MM.1S (cell line): ENCODE measurements around the gene FOXN3.

Experiments used
- DNase-seq: peaks from one replicate; pipeline ENCODE4 v3.0.0-alpha.2; 2015
- H2AFZ ChIP-seq: fragments of 300-600 bp; sonication (generic); 2 replicates; pipeline ENCODE4 v1.6.0; 2016; ENCODE audit warnings: antibody characterized with exemption, low read length
- H3F3A ChIP-seq: fragments of 300-600 bp; sonication (generic); 2 replicates; pipeline ENCODE4 v1.6.1; 2016; ENCODE audit warnings: mild to moderate bottlenecking, antibody characterized with exemption, low read length, moderate library complexity, mixed read lengths; ENCODE audit not compliant: insufficient read depth
- H3K27ac ChIP-seq: fragments of 300-600 bp; sonication (generic); 2 replicates; pipeline ENCODE4 v1.5.1; 2016; ENCODE audit warnings: mild to moderate bottlenecking, low read length
- H3K27me3 ChIP-seq: fragments of 300-600 bp; sonication (generic); replicated peaks from 2 replicates; pipeline ENCODE4 v1.6.0; 2016; ENCODE audit warnings: low read length; ENCODE audit not compliant: insufficient read depth
- H3K36me3 ChIP-seq: fragments of 300-600 bp; sonication (generic); replicated peaks from 2 replicates; pipeline ENCODE4 v1.6.1; 2016; ENCODE audit warnings: mild to moderate bottlenecking, low read length, mixed read lengths; ENCODE audit not compliant: insufficient read depth
- H3K4me1 ChIP-seq: fragments of 300-600 bp; sonication (generic); 2 replicates; pipeline ENCODE4 v1.6.1; 2016; ENCODE audit warnings: low read length, mixed read lengths
- H3K4me2 ChIP-seq: fragments of 300-600 bp; sonication (generic); 2 replicates; pipeline ENCODE4 v1.6.0; 2016; ENCODE audit warnings: low read depth, low read length
- H3K4me3 ChIP-seq: fragments of 300-600 bp; sonication (generic); 2 replicates; pipeline ENCODE4 v1.5.1; 2016; ENCODE audit warnings: low read length, mixed read lengths
- H3K79me2 ChIP-seq: fragments of 300-600 bp; sonication (generic); 2 replicates; pipeline ENCODE4 v1.6.1; 2016; ENCODE audit warnings: mixed run types, low read length, mixed read lengths
- H3K9ac ChIP-seq: fragments of 300-600 bp; sonication (generic); 2 replicates; pipeline ENCODE4 v1.6.1; 2016; ENCODE audit warnings: low read length, mixed read lengths
- H3K9me2 ChIP-seq: fragments of 300-600 bp; sonication (generic); replicated peaks from 2 replicates; pipeline ENCODE4 v1.6.1; 2016; ENCODE audit warnings: mild to moderate bottlenecking, low read length, mixed read lengths; ENCODE audit not compliant: insufficient read depth
- H3K9me3 ChIP-seq: fragments of 300-600 bp; sonication (generic); replicated peaks from 2 replicates; pipeline ENCODE4 v1.6.1; 2016; ENCODE audit warnings: mild to moderate bottlenecking, low read length, mixed read lengths; ENCODE audit not compliant: insufficient read depth
- H4K20me1 ChIP-seq: fragments of 300-600 bp; sonication (generic); 2 replicates; pipeline ENCODE4 v1.6.1; 2016; ENCODE audit warnings: mild to moderate bottlenecking, low read length, moderate library complexity, mixed read lengths; ENCODE audit not compliant: insufficient read depth
- EZH2 ChIP-seq: fragments of 300-600 bp; sonication (generic); optimal IDR thresholded peaks from 2 replicates; pipeline ENCODE3; 2017; ENCODE audit warnings: low read depth, mild to moderate bottlenecking, antibody characterized with exemption, low read length, mixed read lengths
- EZH2phosphoT487 ChIP-seq: fragments of 300-600 bp; sonication (generic); IDR thresholded peaks from 2 replicates; pipeline ENCODE4 v1.6.1; 2018; ENCODE audit warnings: antibody characterized with exemption, low read length
- TF ChIP-seq, protein P1 (sequence below): fragments of 300-600 bp; sonication (generic); IDR thresholded peaks from 2 replicates; pipeline ENCODE4 v1.5.1; 2016; ENCODE audit warnings: antibody characterized with exemption, low read length, mixed read lengths

Gene FOXN3

DNA sequence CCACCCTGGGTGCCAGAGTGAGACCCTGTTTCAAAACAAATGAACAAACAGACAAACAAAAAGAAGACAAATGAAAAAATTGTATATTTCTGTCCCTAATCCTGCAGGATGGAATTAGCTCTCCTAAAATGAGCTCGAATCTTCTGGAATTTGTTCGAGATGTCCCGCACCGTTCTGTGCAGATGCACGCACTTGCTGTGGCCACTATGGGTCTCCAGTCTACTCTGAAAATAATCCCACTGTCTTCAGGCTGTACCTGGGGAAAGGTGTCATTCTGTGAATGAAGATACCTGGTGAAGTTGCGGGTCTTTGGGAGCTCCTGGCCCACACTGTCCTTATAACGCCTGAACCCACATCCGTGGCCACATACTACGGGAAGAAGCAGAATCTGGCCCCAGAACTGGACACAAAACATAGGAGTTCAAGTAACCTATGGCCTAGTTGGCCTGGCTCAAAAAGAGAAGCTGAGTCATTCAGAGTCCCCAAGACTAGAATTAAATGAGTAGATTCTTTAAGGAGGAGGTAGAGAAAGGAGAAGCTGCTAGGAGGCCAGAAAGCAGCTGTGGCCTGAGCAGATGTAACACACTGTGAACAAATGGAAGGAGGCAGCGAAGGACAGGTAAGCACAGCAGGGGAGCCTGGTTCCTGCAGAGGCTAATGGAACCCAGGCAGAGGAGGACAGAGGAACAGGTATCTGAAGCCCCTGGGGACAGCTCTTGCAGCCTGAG is 108.6 kb downstream of the FOXN3 start:
- no peak overlapping the region for H3K4me3 ChIP-seq
- no peaks in the 10 kb centered on the region for H3K27me3 ChIP-seq
- H3K79me2 ChIP-seq = peaks cover 55% of the 10 kb centered on the region
- peaks cover 27% of the 10 kb centered on the region for H3F3A ChIP-seq
- DNase-seq = no peak
- no peak overlapping the region for H3K9ac ChIP-seq
- H3K9me2 ChIP-seq = no peaks in the 10 kb centered on the region
- no peaks in the 10 kb centered on the region for H3K36me3 ChIP-seq
- no peak for TF ChIP-seq EZH2
- TF ChIP-seq EZH2phosphoT487 = no peak
- TF ChIP-seq, protein P1, sequence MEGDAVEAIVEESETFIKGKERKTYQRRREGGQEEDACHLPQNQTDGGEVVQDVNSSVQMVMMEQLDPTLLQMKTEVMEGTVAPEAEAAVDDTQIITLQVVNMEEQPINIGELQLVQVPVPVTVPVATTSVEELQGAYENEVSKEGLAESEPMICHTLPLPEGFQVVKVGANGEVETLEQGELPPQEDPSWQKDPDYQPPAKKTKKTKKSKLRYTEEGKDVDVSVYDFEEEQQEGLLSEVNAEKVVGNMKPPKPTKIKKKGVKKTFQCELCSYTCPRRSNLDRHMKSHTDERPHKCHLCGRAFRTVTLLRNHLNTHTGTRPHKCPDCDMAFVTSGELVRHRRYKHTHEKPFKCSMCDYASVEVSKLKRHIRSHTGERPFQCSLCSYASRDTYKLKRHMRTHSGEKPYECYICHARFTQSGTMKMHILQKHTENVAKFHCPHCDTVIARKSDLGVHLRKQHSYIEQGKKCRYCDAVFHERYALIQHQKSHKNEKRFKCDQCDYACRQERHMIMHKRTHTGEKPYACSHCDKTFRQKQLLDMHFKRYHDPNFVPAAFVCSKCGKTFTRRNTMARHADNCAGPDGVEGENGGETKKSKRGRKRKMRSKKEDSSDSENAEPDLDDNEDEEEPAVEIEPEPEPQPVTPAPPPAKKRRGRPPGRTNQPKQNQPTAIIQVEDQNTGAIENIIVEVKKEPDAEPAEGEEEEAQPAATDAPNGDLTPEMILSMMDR = no peak
- no peaks in the 10 kb centered on the region for H4K20me1 ChIP-seq
- H3K9me3 ChIP-seq = no peaks in the 10 kb centered on the region
- H3K4me2 ChIP-seq = no peak overlapping the region
- H2AFZ ChIP-seq = no peak overlapping the region
- H3K27ac ChIP-seq = no peak overlapping the region
- H3K4me1 ChIP-seq = peaks cover 17% of the 10 kb centered on the region; the same call in 1 of the 2 replicates

DNA sequence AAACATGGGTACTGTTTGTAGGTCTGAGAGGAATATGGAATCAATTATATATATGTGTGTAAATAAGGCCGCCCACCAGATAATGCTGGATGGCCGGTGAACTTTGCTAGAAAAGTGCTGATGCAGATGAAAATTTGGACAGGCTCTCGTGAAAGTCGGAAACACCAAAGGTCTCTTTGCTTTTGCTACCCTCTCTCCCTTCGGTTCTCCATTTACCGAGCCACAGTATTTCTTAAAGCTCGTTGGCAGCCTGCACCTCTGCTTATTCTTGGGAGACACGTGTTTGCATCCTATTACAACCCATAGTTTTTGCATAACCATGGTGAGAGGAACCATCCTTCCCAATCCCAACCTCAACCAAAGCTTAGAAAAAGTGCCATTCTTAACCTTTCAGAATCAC is 109.6 kb downstream of the FOXN3 start:
- Histone ChIP-seq H2AFZ (no peak overlapping the region), H3K27ac (no peak overlapping the region), H3K9me3 (no peaks in the 10 kb centered on the region), H3K9ac (no peak overlapping the region), H3K36me3 (no peaks in the 10 kb centered on the region), H3F3A (peaks cover 29% of the 10 kb centered on the region), H4K20me1 (no peaks in the 10 kb centered on the region), H3K4me1 (peaks cover 26% of the 10 kb centered on the region), H3K4me3 (no peak overlapping the region), H3K27me3 (no peaks in the 10 kb centered on the region), H3K4me2 (no peak overlapping the region), H3K79me2 (peaks cover 55% of the 10 kb centered on the region), H3K9me2 (no peaks in the 10 kb centered on the region)
- DNase-seq = no peak
- TF ChIP-seq EZH2 (no peak), EZH2phosphoT487 (no peak)
- TF ChIP-seq, protein P1 = no peak

DNA sequence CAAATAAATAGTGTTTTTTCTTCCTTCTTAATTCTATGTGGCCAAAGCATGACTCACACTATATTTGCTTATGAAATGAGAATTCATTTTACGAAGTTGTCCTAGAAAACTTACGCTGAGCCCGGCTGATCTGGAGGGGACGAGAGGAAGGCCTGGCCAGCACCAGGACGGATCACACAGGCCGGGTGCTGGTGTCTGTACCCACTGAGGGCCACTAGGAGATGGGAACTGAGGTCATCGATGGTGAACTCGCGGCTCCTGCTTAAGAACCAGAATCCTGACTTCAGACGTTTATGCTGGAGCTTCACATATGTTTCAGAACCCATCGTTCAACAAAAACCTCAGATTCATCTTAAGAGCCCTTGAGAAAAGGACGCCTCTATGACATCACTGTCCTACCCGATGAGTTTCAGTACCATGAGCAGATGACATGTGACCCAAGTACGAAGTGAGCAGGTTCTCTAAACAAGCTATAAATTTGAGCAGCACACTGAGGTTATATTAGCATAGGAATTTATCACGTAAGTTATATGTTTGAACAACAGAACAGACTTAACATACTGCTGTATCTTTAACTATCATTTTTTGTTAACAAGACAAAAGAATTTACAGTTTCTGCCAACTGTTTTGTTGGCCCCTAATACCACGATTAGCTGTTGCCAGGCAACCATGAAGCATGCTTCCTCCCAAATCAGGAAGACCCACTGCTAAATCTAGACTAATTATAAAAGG is 111.9 kb downstream of the FOXN3 start:
- H3K9me2 ChIP-seq = no peaks in the 10 kb centered on the region
- H3K4me2 ChIP-seq = peak overlapping the region; percentile 80
- H3K9me3 ChIP-seq = no peaks in the 10 kb centered on the region
- H3K4me1 ChIP-seq = peaks cover 28% of the 10 kb centered on the region
- no peaks in the 10 kb centered on the region for H4K20me1 ChIP-seq
- peak overlapping the region; percentile 100 for H3K27ac ChIP-seq
- H3K9ac ChIP-seq = peak overlapping the region; percentile 92
- H3K79me2 ChIP-seq = peaks cover 64% of the 10 kb centered on the region
- H3K27me3 ChIP-seq = no peaks in the 10 kb centered on the region
- DNase-seq = peak; percentile 63
- peaks cover 29% of the 10 kb centered on the region for H3F3A ChIP-seq
- H3K36me3 ChIP-seq = no peaks in the 10 kb centered on the region
- H2AFZ ChIP-seq = no peak overlapping the region
- TF ChIP-seq, protein P1 = no peak
- TF ChIP-seq EZH2phosphoT487 (no peak), EZH2 (no peak)
- H3K4me3 ChIP-seq = peak overlapping the region; percentile 49; the same call in 1 of the 2 replicates
